ENCODE results near the gene SYP. TPM values are rescaled to one million over a fixed set of nuclear protein-coding genes. Genes with fewer than 3 reads are reported as not detected.

The SYP gene
- total and polyA plus RNA-seq, 9 of the 15 experiments (the other 6 are each of a cell fraction or from before 2014, with no cell fraction given), result 0.48 to 5.1 (median 2.6) TPM

GRCh38 chrX:49190821-49191573, 9.0 kb downstream of the SYP start (continued):
- no peak for TF ChIP-seq MAZ (CRISPR knock-in tag; conservative IDR thresholded peaks at IDR 0.05 in 1 of 2, IDR thresholded peaks at IDR 0.05 in 1 of 2)
- TF ChIP-seq, protein P1, sequence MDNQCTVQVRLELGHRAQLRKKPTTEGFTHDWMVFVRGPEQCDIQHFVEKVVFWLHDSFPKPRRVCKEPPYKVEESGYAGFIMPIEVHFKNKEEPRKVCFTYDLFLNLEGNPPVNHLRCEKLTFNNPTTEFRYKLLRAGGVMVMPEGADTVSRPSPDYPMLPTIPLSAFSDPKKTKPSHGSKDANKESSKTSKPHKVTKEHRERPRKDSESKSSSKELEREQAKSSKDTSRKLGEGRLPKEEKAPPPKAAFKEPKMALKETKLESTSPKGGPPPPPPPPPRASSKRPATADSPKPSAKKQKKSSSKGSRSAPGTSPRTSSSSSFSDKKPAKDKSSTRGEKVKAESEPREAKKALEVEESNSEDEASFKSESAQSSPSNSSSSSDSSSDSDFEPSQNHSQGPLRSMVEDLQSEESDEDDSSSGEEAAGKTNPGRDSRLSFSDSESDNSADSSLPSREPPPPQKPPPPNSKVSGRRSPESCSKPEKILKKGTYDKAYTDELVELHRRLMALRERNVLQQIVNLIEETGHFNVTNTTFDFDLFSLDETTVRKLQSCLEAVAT (IDR thresholded peaks at IDR 0.05), result peak in 1 of 2 experiments; percentile 100; a peak in 2 of 4 replicates
- peak; percentile 91 for TF ChIP-seq ATF7 (IDR thresholded peaks at IDR 0.05)
- no peak for TF ChIP-seq FIP1L1 (IDR thresholded peaks at IDR 0.05; ENCODE audit: low read depth, low read length, poor library complexity, severe bottlenecking)
- TF ChIP-seq PHTF2 (CRISPR knock-in tag; IDR thresholded peaks at IDR 0.05), result no peak
- TF ChIP-seq CHD2 (IDR thresholded peaks at IDR 0.05; ENCODE audit: low read depth, low read length), result peak; percentile 88
- TF ChIP-seq NFIC (IDR thresholded peaks at IDR 0.05), result no peak
- no peak for TF ChIP-seq ZSCAN32 (CRISPR knock-in tag; IDR thresholded peaks at IDR 0.05)
- no peak for TF ChIP-seq SIRT6 (IDR thresholded peaks at IDR 0.05; ENCODE audit: low read depth, low read length)
- TF ChIP-seq ZBTB26 (CRISPR knock-in tag; IDR thresholded peaks at IDR 0.05), result no peak
- TF ChIP-seq ZKSCAN1 (IDR thresholded peaks at IDR 0.05; ENCODE audit: low read depth, low read length), result no peak
- no peak for TF ChIP-seq MYNN (IDR thresholded peaks at IDR 0.05)
- TF ChIP-seq MYNN (CRISPR knock-in tag; IDR thresholded peaks at IDR 0.05), result no peak
- no peak for TF ChIP-seq LEF1 (IDR thresholded peaks at IDR 0.05)
- 0 out of 2 replicates have a peak, but pooled peaks have one; percentile 13 for TF ChIP-seq KHSRP (IDR thresholded peaks at IDR 0.05)
- peak; percentile 50 to 80 for TF ChIP-seq FOXK2 (conservative IDR thresholded peaks at IDR 0.05 in 1 of 2, IDR thresholded peaks at IDR 0.05 in 1 of 2; ENCODE audit: low read depth in 2 of 2)
- TF ChIP-seq PPARD (CRISPR knock-in tag; IDR thresholded peaks at IDR 0.05), result no peak
- 0 out of 2 replicates have a peak, but pooled peaks have one; percentile 19 for TF ChIP-seq ZNF740 (CRISPR knock-in tag; IDR thresholded peaks at IDR 0.05)
- TF ChIP-seq ZNF740 (tag; IDR thresholded peaks at IDR 0.05), result no peak
- TF ChIP-seq ADNP (tag; IDR thresholded peaks at IDR 0.05), result no peak
- TF ChIP-seq MTA3 (IDR thresholded peaks at IDR 0.05; ENCODE audit: borderline replicate concordance), result peak; percentile 50; the same call in 1 of the 2 replicates
- peak; percentile 71 for TF ChIP-seq RBM25 (IDR thresholded peaks at IDR 0.05; ENCODE audit: low read depth, low read length, severe bottlenecking)
